Testis (tissue), 2 donors: ENCODE results near the gene WNK3.

ENCODE experiments used
- CTCF ChIP-seq, 3 experiments: fragments of 450-650 bp in 2 of 3; fragments of 200-600 bp in 1 of 3; sonication (generic) in 1 of 3; IDR thresholded peaks; one replicate each; pipeline ENCODE4 v1.5.1; 2016 to 2019; ENCODE audit warnings: antibody characterized with exemption in 3 of 3, mild to moderate bottlenecking in 2 of 3, moderate library complexity in 1 of 3
- POLR2A ChIP-seq: fragments of 450-650 bp; IDR thresholded peaks from one replicate; pipeline ENCODE4 v1.6.1; 2017; ENCODE audit warnings: antibody characterized with exemption, mild to moderate bottlenecking, moderate library complexity

DNA sequence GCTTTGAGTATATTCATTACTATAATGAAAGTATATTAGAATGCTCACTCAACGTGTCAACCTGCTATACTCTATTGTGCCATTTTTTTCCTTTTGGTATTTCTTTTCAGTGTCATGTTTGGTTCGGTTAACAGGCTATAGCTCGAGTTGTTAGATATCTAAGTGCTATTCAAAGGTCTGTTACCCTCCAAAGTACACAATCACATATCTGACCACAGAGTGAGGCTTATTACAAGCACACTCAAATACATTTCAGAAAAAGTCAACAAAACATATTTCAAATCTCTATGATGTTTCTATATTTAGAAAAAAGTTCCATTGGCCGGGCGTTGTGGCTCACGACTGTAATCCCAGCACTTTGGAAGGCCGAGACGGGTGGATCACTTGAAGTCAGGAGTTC, 32.8 kb downstream of the WNK3 start:
- TF ChIP-seq CTCF (IDR thresholded peaks at IDR 0.05) (no peak), POLR2A (no peak)
